PC-3 (cell line): ENCODE results near the gene CASKIN2. TPM values are rescaled to one million over a fixed set of nuclear protein-coding genes. Genes with fewer than 3 reads are reported as not detected.

ENCODE experiments used
- ATAC-seq: fragments of 200-7000 bp; cut with Tn5 transposase; 2 replicates; pipeline ENCODE4 v1.9.1; 2020; ENCODE audit warnings: mild to moderate bottlenecking, moderate library complexity
- BruUV-seq: library from RNA; stranded (reverse); fragments of 400-500 nt; replicated peaks from 2 replicates; lab custom pipeline; 2021; lab: Mats Ljungman, UMichigan
- CTCF ChIA-PET: fragments of 300-600 bp; sonication (Branson Sonifier 250); formaldehyde crosslinking; loops from one replicate; lab custom pipeline; 2022; ENCODE audit warnings: antibody characterized with exemption; lab: Charles Lee
- POLR2A ChIA-PET: fragments of 300-600 bp; sonication (Branson Sonifier 250); formaldehyde crosslinking; loops from one replicate; lab custom pipeline; 2022; ENCODE audit warnings: antibody characterized with exemption; ENCODE audit not compliant: unreplicated experiment; lab: Charles Lee
- DNase-seq: peaks from one replicate; pipeline ENCODE4 v3.0.0-alpha.2; 2015
- H2AFZ ChIP-seq: fragments of 300-600 bp; sonication (generic); 2 replicates; pipeline ENCODE4 v1.6.0; 2016; ENCODE audit warnings: antibody characterized with exemption, low read length
- H3F3A ChIP-seq: fragments of 300-600 bp; sonication (generic); one replicate; pipeline ENCODE4 v1.6.0; 2017; ENCODE audit warnings: antibody characterized with exemption, low read length, control low read depth, mild to moderate bottlenecking; ENCODE audit not compliant: unreplicated experiment
- H3K27ac ChIP-seq: fragments of 300-600 bp; sonication (generic); 2 replicates; pipeline ENCODE4 v1.5.1; 2016; ENCODE audit warnings: mild to moderate bottlenecking, low read length
- H3K27me3 ChIP-seq: fragments of 300-600 bp; sonication (generic); 2 replicates; pipeline ENCODE4 v1.6.1; 2016; ENCODE audit warnings: low read length, mixed read lengths
- H3K36me3 ChIP-seq: fragments of 300-600 bp; sonication (generic); 2 replicates; pipeline ENCODE4 v1.6.1; 2016; ENCODE audit warnings: low read depth, mixed run types, low read length, mixed read lengths
- H3K4me1 ChIP-seq: fragments of 300-600 bp; sonication (generic); 2 replicates; pipeline ENCODE4 v1.5.1; 2016; ENCODE audit warnings: low read length; ENCODE audit not compliant: insufficient read depth
- H3K4me2 ChIP-seq: fragments of 300-600 bp; sonication (generic); 2 replicates; pipeline ENCODE4 v1.6.0; 2016; ENCODE audit warnings: low read length
- H3K4me3 ChIP-seq: fragments of 300-600 bp; sonication (generic); 2 replicates; pipeline ENCODE4 v1.5.1; 2016; ENCODE audit warnings: mild to moderate bottlenecking, low read length, mixed read lengths
- H3K79me2 ChIP-seq: fragments of 300-600 bp; sonication (generic); 2 replicates; pipeline ENCODE4 v1.6.1; 2017; ENCODE audit warnings: low read length, mixed read lengths
- H3K9ac ChIP-seq: fragments of 300-600 bp; sonication (generic); 2 replicates; pipeline ENCODE4 v1.6.0; 2016; ENCODE audit warnings: mild to moderate bottlenecking, low read length
- H3K9me2 ChIP-seq: fragments of 300-600 bp; sonication (generic); replicated peaks from 2 replicates; pipeline ENCODE4 v1.6.1; 2016; ENCODE audit warnings: mixed run types, low read length, mixed read lengths
- H3K9me3 ChIP-seq: fragments of 300-600 bp; sonication (generic); 2 replicates; pipeline ENCODE4 v1.6.1; 2016; ENCODE audit warnings: low read length, mixed read lengths
- H4K20me1 ChIP-seq: fragments of 300-600 bp; sonication (generic); 2 replicates; pipeline ENCODE4 v1.6.1; 2016; ENCODE audit warnings: low read length, mixed read lengths
- EZH2 ChIP-seq: fragments of 300-600 bp; sonication (generic); IDR thresholded peaks from one replicate; pipeline ENCODE4 v1.6.1; 2017; ENCODE audit warnings: antibody characterized with exemption, mild to moderate bottlenecking, low read length; ENCODE audit not compliant: unreplicated experiment
- EZH2phosphoT487 ChIP-seq: fragments of 300-600 bp; sonication (generic); IDR thresholded peaks from 2 replicates; pipeline ENCODE4 v1.6.1; 2018; ENCODE audit warnings: mild to moderate bottlenecking, antibody characterized with exemption, low read length, borderline replicate concordance
- intact Hi-C: fragments of 100-400 bp; cut with micrococcal nuclease; formaldehyde crosslinking; loops from 2 replicates; pipeline ENCODE4 v1.9.0; 2023
- total RNA-seq: library from RNA; depleted of rRNA; stranded (reverse); fragments of >200 nt; gene quantifications from 2 replicates; pipeline ENCODE4 v1.2.3, GENCODE V29; 2014
- TF ChIP-seq, protein P1 (sequence below): fragments of 300-600 bp; sonication (generic); conservative IDR thresholded peaks from 2 replicates; pipeline ENCODE4 v1.5.1; 2017; ENCODE audit warnings: antibody characterized with exemption, low read depth, mild to moderate bottlenecking, low read length

The CASKIN2 gene
- total RNA-seq, 1 experiment from 2014 or later: 22.0 TPM

DNA sequence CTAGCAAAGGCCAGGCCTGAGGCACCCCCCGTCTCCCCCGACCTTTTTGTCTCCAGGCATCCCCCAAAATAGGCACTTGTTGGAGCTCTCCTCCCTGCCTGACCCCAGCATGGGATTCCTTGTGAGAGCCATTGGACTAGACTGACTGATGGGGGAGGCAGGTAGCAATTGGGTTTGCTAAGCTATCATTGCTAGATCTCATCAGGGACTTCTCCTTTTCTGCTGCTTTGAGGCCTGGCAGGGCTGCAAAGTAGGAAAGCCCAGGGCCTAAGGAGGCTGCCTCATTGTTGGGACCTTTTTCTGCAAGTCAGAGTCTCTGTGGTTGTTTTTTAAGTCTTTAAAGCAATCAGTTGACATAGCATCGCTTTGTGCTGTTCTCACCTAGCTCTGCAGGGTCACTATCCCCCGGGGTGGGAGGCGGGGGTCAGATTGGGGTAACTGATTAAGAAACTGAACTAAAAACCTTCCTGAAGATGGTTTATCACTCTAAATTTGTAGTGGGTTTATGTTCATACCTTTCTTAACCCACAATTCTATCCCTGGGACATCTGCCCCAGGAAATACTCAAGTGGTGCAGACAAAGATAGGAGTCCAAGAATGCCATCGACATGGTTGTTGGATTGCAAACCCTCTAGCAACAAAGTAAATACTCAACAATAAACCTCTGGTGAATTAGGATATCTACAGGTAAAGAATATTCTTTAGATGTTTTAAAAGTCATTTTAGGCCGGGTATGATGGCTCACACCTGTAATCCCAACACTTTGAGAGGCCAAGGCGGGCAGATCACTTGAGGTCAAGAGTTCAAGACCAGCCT, 38.2 kb upstream of the CASKIN2 start:
- Histone ChIP-seq H3K4me2 (no peak overlapping the region), H3K9ac (no peak overlapping the region)
- CTCF ChIA-PET: no interaction called here

DNA sequence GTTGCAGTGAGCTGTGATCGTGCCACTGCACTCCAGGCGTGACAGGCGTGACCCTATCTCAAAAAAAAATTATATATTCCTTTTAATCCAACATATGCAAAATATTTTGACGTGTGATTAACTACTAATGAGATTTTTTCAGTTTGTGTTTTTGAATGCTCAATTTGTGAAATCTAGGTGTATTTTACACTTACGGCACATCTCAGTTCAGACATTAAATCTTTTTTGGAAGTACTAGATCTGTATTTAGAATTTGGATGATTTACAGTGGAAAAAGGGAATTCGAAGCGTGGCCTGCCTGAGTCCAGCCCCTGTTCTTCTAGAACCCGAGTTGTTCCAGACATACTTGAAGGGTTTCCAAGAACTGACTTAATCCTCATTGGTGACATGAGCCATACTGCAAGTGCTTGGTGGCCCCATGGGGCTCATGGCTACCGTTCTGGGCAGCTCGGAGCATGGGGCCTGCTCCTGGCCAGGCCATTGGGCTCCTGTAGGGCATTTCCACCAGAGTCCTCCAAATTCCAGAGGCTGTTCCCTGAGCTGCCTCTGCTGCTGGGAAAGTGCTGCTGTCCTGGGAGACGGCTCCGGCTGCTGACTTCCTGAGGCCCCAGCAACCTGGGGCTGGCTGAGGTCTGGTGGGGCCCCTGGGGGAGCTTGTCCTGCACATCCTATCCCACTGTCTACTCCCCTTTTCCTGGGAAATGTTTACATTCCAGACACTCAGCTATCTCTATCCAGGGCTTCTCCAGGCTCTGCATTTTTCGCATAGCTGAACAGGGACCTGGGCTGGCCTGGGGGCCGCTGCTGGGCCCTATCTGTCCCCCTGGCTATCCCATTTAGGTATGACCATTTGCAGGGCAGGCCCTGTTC, 37.3 kb upstream of the CASKIN2 start:
- Histone ChIP-seq H3F3A (no peaks in the 10 kb centered on the region), H3K4me2 (no peak overlapping the region), H2AFZ (no peak overlapping the region), H4K20me1 (no peaks in the 10 kb centered on the region), H3K36me3 (no peaks in the 10 kb centered on the region), H3K79me2 (peaks cover 4% of the 10 kb centered on the region), H3K9me3 (no peaks in the 10 kb centered on the region), H3K4me3 (no peak overlapping the region), H3K4me1 (peaks cover 46% of the 10 kb centered on the region), H3K9me2 (no peaks in the 10 kb centered on the region), H3K27me3 (no peaks in the 10 kb centered on the region), H3K27ac (no peak overlapping the region), H3K9ac (no peak overlapping the region)
- no peak for DNase-seq
- no peak for ATAC-seq
- no TSS peak for BruUV-seq
- ChIA-PET CTCF (no interaction called here), POLR2A (interaction anchor here (0.6 kb wide), 1 partner anchor 92 kb away, joined by 3 read pairs; no protein-coding TSS in a partner anchor)
- intact Hi-C loops: no loop called here
- TF ChIP-seq, protein P1, sequence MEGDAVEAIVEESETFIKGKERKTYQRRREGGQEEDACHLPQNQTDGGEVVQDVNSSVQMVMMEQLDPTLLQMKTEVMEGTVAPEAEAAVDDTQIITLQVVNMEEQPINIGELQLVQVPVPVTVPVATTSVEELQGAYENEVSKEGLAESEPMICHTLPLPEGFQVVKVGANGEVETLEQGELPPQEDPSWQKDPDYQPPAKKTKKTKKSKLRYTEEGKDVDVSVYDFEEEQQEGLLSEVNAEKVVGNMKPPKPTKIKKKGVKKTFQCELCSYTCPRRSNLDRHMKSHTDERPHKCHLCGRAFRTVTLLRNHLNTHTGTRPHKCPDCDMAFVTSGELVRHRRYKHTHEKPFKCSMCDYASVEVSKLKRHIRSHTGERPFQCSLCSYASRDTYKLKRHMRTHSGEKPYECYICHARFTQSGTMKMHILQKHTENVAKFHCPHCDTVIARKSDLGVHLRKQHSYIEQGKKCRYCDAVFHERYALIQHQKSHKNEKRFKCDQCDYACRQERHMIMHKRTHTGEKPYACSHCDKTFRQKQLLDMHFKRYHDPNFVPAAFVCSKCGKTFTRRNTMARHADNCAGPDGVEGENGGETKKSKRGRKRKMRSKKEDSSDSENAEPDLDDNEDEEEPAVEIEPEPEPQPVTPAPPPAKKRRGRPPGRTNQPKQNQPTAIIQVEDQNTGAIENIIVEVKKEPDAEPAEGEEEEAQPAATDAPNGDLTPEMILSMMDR: no peak
- TF ChIP-seq EZH2: no peak
- TF ChIP-seq EZH2phosphoT487: no peak

More for the DNA sequence above, 38.2 kb upstream of the CASKIN2 start:
- intact Hi-C loops: no loop called here
- Histone ChIP-seq H3K36me3 (no peaks in the 10 kb centered on the region; the same call in 1 of the 2 replicates), H3F3A (no peaks in the 10 kb centered on the region), H4K20me1 (no peaks in the 10 kb centered on the region), H3K27me3 (no peaks in the 10 kb centered on the region), H3K9me2 (no peaks in the 10 kb centered on the region), H3K79me2 (peaks cover 4% of the 10 kb centered on the region), H3K27ac (no peak overlapping the region), H2AFZ (no peak overlapping the region), H3K4me3 (no peak overlapping the region), H3K4me1 (peaks cover 50% of the 10 kb centered on the region), H3K9me3 (no peaks in the 10 kb centered on the region)
- POLR2A ChIA-PET: no interaction called here
- no peak for ATAC-seq
- no TSS peak for BruUV-seq
- TF ChIP-seq EZH2 (no peak), EZH2phosphoT487 (no peak)
- no peak for DNase-seq

DNA sequence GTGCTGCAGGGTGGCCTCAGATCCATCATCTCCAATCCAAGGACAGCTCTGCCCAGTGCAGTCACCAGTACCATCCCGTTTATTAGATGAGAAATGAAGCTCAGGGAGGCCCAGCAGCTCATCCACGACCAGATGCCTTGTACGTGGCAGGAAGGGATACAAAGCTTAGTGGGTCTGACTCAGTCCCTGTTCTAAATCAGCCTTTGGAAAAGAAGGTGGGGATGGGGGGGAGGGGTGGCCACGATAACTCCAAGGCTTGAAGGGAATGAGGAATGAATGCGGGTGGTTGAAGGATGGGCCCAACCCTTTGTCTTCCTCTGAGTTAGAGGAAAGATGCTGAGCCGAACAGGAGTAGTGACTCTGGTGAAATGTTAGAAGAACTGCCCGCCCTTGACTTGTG, 35.9 kb upstream of the CASKIN2 start:
- CTCF ChIA-PET: interaction anchor here (0.5 kb wide), 1 partner anchor 933 kb away, joined by 3 read pairs; no protein-coding TSS in a partner anchor
- H3K36me3 ChIP-seq: no peaks in the 10 kb centered on the region
- no peak overlapping the region for H3K9ac ChIP-seq
- H3K27ac ChIP-seq: peak overlapping the region; percentile 98
- intact Hi-C loops: no loop called here
- ATAC-seq (no peak), DNase-seq (peak; percentile 26)
- no peak overlapping the region for H3K4me3 ChIP-seq
- TF ChIP-seq, protein P1: no peak
- no peak for TF ChIP-seq EZH2phosphoT487
- no peak for TF ChIP-seq EZH2
- H3F3A ChIP-seq: no peaks in the 10 kb centered on the region
- H3K4me2 ChIP-seq: no peak overlapping the region
- POLR2A ChIA-PET: no interaction called here
- no TSS peak for BruUV-seq
- peaks cover 33% of the 10 kb centered on the region for H3K4me1 ChIP-seq
- no peaks in the 10 kb centered on the region for H3K9me2 ChIP-seq
- H2AFZ ChIP-seq: no peak overlapping the region
- H4K20me1 ChIP-seq: no peaks in the 10 kb centered on the region
- H3K9me3 ChIP-seq: no peaks in the 10 kb centered on the region
- no peaks in the 10 kb centered on the region for H3K27me3 ChIP-seq
- peaks cover 4% of the 10 kb centered on the region for H3K79me2 ChIP-seq
